NCI-H2227 (cell line): Measurements from ENCODE around the gene PAIP2.
"Not testable (repeated sequence)": the region's sequence is repeated elsewhere in the genome, so short reads cannot be mapped to it uniquely, and the experiment has no call there.

Source experiments
- DNase-seq: peaks from one replicate; lab custom pipeline; 2025; ENCODE audit not compliant: unreplicated experiment; lab: John Stamatoyannopoulos, UW

The PAIP2 gene

GRCh38 chr5:139377226-139377625 is 35.6 kb downstream of the PAIP2 start:
- DNase-seq, result no peak

DNA sequence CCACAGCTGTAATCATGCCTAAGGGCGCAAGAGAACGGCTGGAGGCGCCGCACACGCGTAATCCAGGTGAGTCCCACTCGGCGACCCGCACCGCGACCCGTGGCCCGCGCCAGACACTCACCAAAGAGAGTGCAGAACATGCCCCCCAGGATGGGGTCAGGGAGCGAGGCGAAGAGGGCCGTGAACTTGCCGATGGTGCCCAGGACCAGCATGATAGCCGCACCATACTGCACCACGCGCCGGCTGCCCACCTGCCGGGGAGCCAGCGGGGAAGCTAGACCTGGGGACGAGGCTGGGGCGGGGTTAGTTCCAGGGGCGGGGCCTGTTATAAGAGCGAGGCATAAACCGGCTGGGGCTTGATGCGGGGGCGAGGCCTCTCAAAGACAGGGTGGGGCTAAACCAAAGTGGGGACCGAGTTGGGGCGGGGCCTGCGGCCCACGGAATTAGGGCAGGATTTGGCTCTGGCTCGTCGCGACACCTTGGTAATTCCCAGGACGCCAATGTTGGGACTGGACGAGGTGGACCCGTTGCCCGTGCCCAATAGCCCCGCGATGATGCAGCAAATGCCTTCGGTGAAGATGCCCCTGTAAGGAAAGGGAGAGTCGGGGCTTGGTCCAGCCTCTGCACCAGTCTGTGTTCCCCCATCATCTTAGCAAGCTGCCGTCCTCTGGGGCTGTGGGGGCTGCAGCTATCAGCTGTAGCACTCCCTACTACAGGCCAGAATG is 36.6 kb downstream of the PAIP2 start:
- DNase-seq, result no peak

DNA sequence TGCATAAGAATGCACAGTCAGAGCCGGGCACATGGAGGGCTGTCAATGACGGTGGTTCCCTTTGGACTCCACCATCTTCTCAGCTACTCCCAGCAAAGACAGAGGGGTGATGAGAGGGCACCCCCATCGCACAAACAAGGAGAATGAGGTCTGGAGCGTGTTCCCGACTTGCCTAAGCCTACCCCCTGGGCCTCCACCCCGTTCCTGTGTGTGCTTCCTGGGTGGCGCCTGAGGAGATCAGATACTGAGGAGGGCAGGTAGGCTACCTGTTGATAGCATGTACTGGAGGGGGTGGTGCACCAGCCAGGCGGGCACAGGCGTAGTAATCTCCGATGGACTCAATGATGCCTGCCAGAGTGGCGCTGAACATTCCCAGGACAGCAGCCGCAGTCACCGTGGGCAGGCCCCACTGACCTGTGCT is 37.3 kb downstream of the PAIP2 start:
- DNase-seq, result no peak

DNA sequence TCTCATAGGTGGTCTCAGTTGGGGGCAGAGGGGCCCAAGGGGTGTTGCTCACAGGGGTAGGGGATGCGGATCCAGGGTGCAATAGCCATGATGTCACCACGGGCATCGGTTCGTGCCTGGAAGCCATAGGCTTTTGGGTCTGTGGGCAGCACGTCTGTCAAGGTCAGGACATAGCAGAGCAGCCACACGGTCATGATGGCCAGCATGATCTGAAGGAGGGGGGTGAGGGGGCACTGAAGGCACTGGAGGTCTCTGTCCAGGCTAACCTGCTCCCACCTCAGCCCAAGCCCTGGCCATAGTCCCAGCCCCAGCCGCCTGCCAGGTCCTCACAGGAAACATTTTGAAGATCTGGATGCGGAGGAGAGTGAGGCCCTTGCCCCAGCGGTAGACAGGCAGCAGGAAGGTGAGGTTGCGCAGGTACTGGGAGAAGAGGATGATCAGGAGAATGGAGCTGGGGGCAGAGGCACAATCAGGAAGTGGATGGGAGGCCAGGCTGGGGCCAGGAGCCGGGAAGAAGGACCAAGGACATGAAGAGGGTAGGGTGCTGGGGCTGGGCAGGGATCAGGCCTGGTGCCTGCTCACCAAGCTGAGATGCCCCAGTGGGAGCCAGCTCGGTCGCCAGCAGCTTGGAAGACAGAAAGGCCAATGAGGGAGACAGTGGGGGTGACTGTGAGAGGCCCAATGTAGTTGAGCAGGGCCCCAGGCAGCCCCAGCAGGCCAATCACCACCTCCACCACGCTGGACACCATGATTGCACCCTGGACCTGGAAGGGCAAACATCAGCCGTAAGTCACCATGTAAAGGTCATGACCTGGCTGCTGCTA is 38.2 kb downstream of the PAIP2 start:
- no peak for DNase-seq

- DNase-seq, result no peak
These were observed 40.4 kb downstream of the PAIP2 start for GRCh38 chr5:139381837-139382761.

DNA sequence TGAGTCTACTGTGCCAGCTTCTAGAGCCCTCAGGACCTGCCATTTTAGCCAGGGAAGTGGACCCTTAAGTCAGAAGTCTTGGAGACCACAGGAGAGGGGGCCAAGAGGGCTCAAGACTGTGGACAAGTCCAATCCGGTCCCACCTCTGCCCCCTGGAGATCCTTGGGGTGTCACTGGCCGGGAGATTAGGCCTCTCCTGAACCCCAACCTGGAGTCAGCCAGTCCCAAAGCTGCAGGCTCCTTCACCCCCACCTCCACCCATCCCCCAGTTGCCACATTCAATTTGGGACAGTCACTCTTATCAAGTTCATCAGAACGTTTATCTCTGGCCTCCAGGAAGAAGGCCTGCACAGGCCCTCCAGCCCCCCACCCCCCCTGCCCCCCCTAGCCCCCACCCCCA is 41.2 kb downstream of the PAIP2 start:
- no peak for DNase-seq

- no peak for DNase-seq
These were observed 41.8 kb downstream of the PAIP2 start, which contains the start of gene SLC23A1 for GRCh38 chr5:139383275-139383992. SLC23A1 (minus strand) TSS chr5:139383297; CDS start chr5:139383253, 44 bp downstream.

DNA sequence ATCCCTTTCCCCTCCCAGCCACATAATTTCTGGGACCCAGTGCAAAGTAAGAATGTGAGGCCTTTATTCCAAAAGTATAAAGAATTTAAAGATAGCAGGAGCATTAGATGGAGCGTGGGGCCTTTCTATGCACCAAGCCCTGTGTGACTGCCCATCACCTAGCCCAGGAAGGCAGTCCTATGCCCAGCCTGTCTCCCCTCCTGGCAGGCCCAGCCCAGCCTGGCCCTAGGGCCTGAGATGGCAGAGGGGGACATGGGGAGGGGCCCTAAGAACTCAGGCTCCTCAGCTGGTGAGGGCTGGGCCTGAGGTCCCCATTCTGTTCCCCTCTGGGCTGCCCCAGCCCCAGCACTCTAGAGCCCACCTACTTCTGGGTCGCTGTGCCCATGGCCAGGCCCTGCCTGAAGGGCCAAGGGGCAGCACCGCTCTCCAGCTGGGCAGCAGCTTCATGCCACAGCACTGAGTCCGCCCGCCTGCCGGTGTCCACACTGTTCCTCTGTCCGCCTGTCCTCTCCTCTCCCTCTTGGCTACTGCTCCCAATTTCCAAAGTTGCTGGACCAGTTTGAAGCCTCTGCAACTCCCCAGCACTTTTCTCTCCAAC is 42.4 kb downstream of the PAIP2 start:
- no peak for DNase-seq

DNA sequence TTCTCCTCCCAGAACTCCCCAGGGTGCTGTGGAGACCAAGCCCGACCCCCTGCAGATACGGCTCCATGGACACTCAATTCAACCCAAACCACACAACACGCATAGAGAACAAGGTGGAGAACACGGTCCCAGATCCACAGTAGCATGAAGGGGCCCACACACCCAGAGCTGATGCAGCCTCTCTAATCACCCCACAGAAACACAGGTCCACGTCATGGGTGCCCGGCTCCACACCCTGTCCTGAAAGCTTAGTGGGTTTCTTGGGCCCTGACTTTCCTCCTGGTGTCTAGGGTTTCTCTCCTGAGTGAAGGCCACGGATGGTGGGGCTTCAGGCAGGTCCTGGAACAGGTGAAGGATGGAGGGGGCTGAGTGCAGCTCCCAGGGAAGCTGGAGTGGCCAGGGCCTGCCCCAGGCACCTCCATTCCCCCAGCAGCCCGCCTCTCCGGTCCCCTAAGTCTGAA is 43.0 kb downstream of the PAIP2 start:
- no peak for DNase-seq

- no peak for DNase-seq
These were observed 43.7 kb downstream of the PAIP2 start for GRCh38 chr5:139385061-139386049.

DNA sequence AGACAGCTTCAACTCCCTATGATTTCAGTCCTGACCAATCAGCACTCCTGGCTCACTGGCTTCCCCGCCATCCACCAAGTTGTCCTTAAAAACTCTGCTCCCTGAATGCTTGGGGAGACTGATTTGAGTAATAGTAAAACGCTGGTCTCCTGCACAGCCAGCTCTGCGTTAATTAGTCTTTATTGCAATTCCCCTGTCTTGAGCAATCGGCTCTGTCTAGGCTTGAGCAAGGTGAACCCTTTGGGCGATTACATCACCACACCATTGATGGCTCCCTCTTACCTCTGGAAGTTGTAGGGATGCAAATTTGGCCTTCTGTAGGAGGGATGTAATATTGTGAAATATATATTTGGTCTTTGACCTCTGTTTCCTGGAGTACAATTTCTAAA is 44.4 kb downstream of the PAIP2 start:
- DNase-seq, result no peak

DNA sequence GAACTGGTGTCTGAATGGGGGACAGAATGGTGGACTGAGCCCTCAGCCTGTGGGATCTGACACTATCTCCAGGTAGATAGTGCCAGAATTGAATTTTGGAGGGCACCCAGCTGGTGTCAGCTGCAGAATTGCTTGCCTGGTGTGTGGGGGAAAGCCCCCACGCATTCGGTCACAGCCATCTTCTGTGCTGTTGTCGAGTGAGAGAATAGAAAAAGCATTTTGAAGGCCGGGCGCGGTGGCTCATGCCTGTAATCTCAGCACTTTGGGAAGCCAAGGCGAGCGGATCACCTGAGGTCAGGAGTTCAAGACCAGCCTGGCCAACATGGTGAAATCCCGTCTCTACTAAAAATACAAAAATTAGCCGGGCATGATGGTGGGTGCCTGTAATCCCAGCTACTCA is 45.3 kb downstream of the PAIP2 start:
- DNase-seq, result not testable (repeated sequence)

DNA sequence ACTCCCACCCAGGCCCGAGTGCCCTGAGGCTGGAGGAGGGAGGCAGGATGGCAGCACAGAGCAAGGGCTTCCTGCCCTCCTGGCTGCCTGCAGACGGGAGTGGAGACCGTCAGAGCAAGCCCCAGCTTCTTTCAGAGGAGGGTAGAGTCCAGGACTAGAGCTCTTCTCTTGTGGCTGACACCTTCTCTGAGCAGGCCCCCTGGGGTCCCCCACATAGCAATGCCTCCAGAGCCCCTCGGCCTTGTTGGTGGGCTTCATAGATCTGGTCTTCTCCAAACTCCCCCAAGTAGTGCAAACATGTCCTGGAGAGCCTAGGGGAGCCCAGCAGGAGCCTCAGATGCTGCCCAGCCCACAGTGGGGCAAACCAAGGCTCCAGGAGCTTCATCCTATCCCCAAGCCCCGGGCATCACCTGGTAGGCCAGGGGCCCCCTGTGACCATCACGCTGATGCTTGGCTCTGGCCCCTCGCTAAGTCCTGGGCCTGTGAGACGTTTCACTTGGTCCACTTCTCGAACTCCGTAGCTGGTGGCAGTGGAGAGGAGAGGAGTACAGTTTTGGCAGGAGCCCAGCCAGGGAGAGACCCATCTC is 46.0 kb downstream of the PAIP2 start:
- no peak for DNase-seq

DNA sequence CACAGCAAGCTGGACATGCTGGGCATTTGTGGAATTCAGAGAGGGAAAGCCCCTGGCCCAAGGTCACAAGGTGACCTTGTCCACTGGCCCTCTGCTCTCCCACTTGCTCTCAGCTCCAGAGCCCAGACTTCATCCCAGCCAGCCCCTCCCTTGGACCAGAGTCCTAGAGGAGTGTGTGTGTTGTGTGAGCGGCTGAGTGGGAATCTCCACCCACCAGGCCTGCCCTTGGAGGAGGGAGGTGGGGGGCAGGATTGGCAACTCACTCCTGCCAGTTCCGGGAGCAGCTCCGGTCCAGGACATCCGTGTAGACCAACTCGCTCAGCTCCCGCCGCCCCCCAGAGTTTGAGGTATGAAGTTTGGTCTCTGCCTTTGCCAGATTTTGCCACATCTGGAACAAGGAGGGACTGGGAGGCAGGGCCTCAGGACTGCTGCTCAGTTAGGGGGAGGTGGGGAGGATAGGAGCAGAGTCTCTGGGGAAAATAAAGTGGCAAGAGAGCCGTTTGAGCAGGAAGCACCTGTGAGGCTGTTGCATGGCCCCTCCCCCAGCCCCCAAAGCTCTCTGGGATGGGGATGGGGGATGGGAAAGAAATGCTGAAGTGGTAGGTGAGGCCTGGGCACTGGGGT is 46.7 kb downstream of the PAIP2 start:
- DNase-seq, result no peak

GRCh38 chr5:139389701-139390638 is 48.3 kb downstream of the PAIP2 start, which contains the start of gene MZB1:
MZB1 (minus strand) TSS chr5:139389913; CDS start chr5:139389856, 57 bp downstream.
- DNase-seq, result no peak

- DNase-seq, result no peak
These were observed 49.2 kb downstream of the PAIP2 start for GRCh38 chr5:139390639-139391569.
